ENCODE results near the gene NMUR1.

- TF ChIP-seq CTCF (IDR thresholded peaks at IDR 0.05) (no peak), POLR2A (IDR thresholded peaks at IDR 0.05; ENCODE audit: low read length) (no peak), SREBF2 (IDR thresholded peaks at IDR 0.05) (no peak), PHF8 (IDR thresholded peaks at IDR 0.05; ENCODE audit: borderline replicate concordance, low read depth) (no peak), USF2 (IDR thresholded peaks at IDR 0.05) (no peak), RAD21 (conservative IDR thresholded peaks at IDR 0.05 in 1 of 2, IDR thresholded peaks at IDR 0.05 in 1 of 2) (no peak), HDAC2 (IDR thresholded peaks at IDR 0.05) (no peak), KDM5A (IDR thresholded peaks at IDR 0.05) (no peak), JUNB (IDR thresholded peaks at IDR 0.05) (no peak)
Observed at GRCh38 chr2:231576465-231576864, 46.2 kb upstream of the NMUR1 start.

All from A549 (cell line).